Keratinocyte (primary cell): ENCODE results near the gene STK16.

Source experiments
- CTCF ChIP-seq, 3 experiments: IDR thresholded peaks in 1 of 3; conservative IDR thresholded peaks in 1 of 3; optimal IDR thresholded peaks in 1 of 3; 2 replicates in 2 of 3; 3 replicates in 1 of 3; pipeline versions ENCODE3 to v1.5.1; 2011; ENCODE audit warnings: low read length in 3 of 3, mild to moderate bottlenecking in 3 of 3, moderate library complexity in 2 of 3, control low read depth in 1 of 3, inconsistent platforms in 1 of 3; ENCODE audit not compliant: insufficient read depth in 2 of 3; ENCODE audit errors: extremely low read depth in 1 of 3
- EZH2 ChIP-seq: IDR thresholded peaks from one replicate; pipeline ENCODE4 v1.6.1; 2012; ENCODE audit warnings: inconsistent platforms, mild to moderate bottlenecking, low read length, moderate library complexity

GRCh38 chr2:219252900-219253752 lies 7.8 kb downstream of the STK16 start, which contains the start of gene TUBA4B:
- TF ChIP-seq CTCF (optimal IDR thresholded peaks at IDR 0.05 in 1 of 3, IDR thresholded peaks at IDR 0.05 in 1 of 3, conservative IDR thresholded peaks at IDR 0.05 in 1 of 3; ENCODE audit: extremely low read depth in 1 of 3, insufficient read depth in 2 of 3, low read length in 3 of 3) = no peak
- TF ChIP-seq EZH2 = no peak
